Measurements from ENCODE around the gene NOL4L. TPM values are rescaled to one million over a fixed set of nuclear protein-coding genes. Genes with fewer than 3 reads are reported as not detected.
A peak's percentile ranks its signal among the peaks of the same experiment; 100 is the strongest.
"Not testable (repeated sequence)": the region's sequence is repeated elsewhere in the genome, so short reads cannot be mapped to it uniquely, and the experiment has no call there.

The NOL4L gene
- polyA plus RNA-seq, 4 donors: 48.4 to 67.1 (median 56.0) TPM

GRCh38 chr20:32474967-32475811 is 109.9 kb downstream of the NOL4L start:
- peak; percentile 81 to 88 (median 86) for DNase-seq (ENCODE audit: low read depth in 4 of 4, low spot score in 3 of 4)

GRCh38 chr20:32474717-32474966 is 110.5 kb downstream of the NOL4L start:
- DNase-seq (ENCODE audit: low read depth in 4 of 4, low spot score in 3 of 4): no peak

GRCh38 chr20:32474009-32474716 is 111.0 kb downstream of the NOL4L start:
- DNase-seq (ENCODE audit: low read depth in 4 of 4, low spot score in 3 of 4): no peak

- DNase-seq (ENCODE audit: low read depth in 4 of 4, low spot score in 3 of 4): no peak
These were observed 111.7 kb downstream of the NOL4L start for GRCh38 chr20:32473231-32474008.

GRCh38 chr20:32472581-32473207 is 112.4 kb downstream of the NOL4L start:
- DNase-seq (ENCODE audit: low read depth in 4 of 4, low spot score in 3 of 4): no peak

- DNase-seq (ENCODE audit: low read depth in 4 of 4, low spot score in 3 of 4): no peak
These were observed 114.2 kb downstream of the NOL4L start for GRCh38 chr20:32470940-32471339.

- peak in 1 of 4 donors; percentile 63 for DNase-seq (ENCODE audit: low read depth in 4 of 4, low spot score in 3 of 4)
These were observed 114.9 kb downstream of the NOL4L start for GRCh38 chr20:32470025-32470861.

GRCh38 chr20:32468860-32469259 is 116.3 kb downstream of the NOL4L start:
- DNase-seq (ENCODE audit: low read depth in 4 of 4, low spot score in 3 of 4): no peak

GRCh38 chr20:32468313-32468640 is 116.9 kb downstream of the NOL4L start:
- DNase-seq (ENCODE audit: low read depth in 4 of 4, low spot score in 3 of 4): no peak

GRCh38 chr20:32467506-32468312 is 117.4 kb downstream of the NOL4L start:
- no peak for DNase-seq (ENCODE audit: low read depth in 4 of 4, low spot score in 3 of 4)

- DNase-seq (ENCODE audit: low read depth in 4 of 4, low spot score in 3 of 4): no peak
These were observed 118.2 kb downstream of the NOL4L start for GRCh38 chr20:32466739-32467505.

GRCh38 chr20:32465901-32466675 is 119.0 kb downstream of the NOL4L start:
- DNase-seq (ENCODE audit: low read depth in 4 of 4, low spot score in 3 of 4): not testable (repeated sequence)

GRCh38 chr20:32465092-32465900 is 119.8 kb downstream of the NOL4L start:
- peak in 1 of 4 donors; percentile 53 for DNase-seq (ENCODE audit: low read depth in 4 of 4, low spot score in 3 of 4)

GRCh38 chr20:32464401-32465091 is 120.6 kb downstream of the NOL4L start:
- DNase-seq (ENCODE audit: low read depth in 4 of 4, low spot score in 3 of 4): no peak

- no peak for DNase-seq (ENCODE audit: low read depth in 4 of 4, low spot score in 3 of 4)
These were observed 121.3 kb downstream of the NOL4L start for GRCh38 chr20:32463642-32464400.

Data from left renal pelvis (tissue), 4 donors.